WI38 (cell line): ENCODE data around the gene PSMF1.

Experiments used
- H3K4me3 ChIP-seq: 2 replicates; pipeline ENCODE4 v1.5.1; 2011; ENCODE audit warnings: low read depth, mild to moderate bottlenecking, control low read depth, low read length
- TF ChIP-seq, protein P1 (sequence below): IDR thresholded peaks from 2 replicates; pipeline ENCODE4 v1.5.1; 2012; ENCODE audit warnings: low read depth, mild to moderate bottlenecking, control low read depth, low read length

Gene PSMF1

DNA sequence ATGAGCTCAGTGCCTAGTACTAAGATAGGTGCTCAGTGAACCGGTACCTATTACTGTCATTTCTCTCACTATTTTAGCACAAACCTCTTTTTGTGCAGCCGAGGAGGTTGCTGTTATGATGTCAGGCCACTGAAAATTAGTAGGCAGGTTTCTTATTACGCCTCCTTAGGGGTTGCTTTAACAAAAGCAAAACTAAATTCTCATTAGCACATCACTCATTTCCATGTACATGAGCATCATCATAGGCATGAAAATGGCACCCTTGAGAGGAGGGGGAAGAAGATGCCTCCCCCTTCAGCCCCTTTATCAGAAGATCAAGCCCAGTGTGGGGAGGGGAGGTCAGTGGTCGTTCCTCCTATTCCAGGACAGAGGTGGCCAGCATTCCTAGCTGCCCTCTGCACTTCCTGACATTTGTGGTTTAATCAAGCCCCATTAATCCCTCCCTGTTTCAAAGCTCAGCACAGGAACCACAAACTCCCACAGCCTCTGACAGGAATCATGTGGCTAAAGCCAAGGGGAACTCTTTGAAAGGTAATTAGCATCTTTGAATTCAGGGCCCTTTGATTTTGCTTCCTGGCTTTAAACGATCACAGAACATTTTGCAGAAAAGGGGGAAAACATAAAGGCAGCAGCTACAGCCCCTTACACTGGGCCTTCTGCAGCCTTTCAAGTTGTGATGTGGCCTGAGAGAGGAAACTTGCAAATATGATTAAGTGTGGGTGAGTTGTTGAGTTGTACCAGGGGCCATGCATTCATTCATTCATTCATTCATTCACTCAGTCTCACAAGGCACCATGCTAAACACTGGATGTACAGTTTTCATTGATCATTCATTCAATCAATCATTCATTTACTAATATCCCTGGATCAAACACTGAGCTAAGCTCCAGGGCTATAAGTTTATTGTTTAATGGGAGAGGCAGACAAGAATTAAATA, 31.9 kb upstream of the PSMF1 start:
- TF ChIP-seq, protein P1, sequence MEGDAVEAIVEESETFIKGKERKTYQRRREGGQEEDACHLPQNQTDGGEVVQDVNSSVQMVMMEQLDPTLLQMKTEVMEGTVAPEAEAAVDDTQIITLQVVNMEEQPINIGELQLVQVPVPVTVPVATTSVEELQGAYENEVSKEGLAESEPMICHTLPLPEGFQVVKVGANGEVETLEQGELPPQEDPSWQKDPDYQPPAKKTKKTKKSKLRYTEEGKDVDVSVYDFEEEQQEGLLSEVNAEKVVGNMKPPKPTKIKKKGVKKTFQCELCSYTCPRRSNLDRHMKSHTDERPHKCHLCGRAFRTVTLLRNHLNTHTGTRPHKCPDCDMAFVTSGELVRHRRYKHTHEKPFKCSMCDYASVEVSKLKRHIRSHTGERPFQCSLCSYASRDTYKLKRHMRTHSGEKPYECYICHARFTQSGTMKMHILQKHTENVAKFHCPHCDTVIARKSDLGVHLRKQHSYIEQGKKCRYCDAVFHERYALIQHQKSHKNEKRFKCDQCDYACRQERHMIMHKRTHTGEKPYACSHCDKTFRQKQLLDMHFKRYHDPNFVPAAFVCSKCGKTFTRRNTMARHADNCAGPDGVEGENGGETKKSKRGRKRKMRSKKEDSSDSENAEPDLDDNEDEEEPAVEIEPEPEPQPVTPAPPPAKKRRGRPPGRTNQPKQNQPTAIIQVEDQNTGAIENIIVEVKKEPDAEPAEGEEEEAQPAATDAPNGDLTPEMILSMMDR, result no peak
- no peak overlapping the region for H3K4me3 ChIP-seq

DNA sequence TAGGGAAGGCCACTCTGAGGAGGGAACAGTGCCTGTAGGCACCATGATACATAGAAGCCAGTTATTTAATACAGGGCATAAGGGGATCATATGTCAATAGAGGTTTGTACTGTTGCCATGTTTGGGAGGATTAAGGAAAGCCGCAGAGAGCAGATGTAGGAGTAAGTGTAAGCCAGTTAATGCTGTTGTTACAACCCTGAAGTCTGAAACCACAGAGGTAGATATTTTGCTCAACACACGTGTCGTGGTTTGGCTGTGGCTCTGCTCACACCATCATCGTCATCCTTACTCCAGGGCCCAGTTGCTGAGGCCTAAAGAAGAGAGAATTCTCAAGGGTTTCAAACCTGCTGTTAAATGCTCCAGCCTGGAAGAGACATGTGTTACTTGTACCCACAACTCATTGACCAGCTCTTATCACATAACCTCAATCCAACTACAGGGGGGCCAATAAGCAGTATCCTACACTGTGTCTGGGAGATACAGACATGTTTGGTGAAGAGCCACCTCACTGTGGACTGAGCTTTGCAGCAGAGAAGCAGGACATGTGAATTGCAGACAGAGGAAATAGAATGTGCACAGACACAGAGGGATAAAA, 31.0 kb upstream of the PSMF1 start:
- TF ChIP-seq, protein P1, result no peak
- H3K4me3 ChIP-seq, result no peak overlapping the region

DNA sequence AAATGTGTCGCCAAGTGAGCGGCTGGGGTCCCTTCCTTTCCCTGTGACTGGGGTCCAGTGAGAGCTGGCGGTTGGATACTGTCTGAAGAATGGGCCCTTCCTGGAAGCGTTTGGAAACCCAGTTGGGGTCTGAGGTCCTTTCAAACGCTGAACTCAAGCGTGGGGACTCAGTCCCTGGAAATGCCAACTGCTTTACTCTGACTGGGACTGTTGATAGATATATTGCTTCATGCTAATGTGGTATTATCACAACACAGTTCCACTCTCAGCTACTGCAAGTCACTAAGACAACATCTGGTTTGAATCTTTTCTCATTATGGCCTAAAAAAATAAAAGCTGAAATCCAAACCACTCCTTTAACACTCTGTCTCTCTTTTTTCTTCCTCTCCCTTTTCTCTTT, 23.7 kb upstream of the PSMF1 start:
- TF ChIP-seq, protein P1, result no peak
- H3K4me3 ChIP-seq, result no peak overlapping the region

DNA sequence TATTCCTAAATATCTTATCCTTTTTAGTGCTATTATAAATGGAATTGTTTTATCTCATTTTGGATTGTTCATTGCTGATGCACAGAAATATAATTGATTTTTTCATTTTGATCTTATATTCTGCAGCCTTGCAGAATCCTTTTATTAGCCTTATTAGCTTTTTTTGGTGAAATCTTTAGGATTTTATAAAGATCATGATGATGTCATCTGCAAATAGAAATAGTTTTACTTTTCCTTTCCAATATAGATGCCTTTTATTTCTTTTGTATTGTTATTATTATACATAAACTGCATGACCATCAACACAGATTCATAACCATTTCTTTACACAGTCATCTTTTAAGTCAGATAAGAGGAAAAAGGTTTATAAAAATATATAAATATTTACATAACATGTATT, 16.9 kb upstream of the PSMF1 start:
- H3K4me3 ChIP-seq, result no peak overlapping the region
- TF ChIP-seq, protein P1, result no peak

DNA sequence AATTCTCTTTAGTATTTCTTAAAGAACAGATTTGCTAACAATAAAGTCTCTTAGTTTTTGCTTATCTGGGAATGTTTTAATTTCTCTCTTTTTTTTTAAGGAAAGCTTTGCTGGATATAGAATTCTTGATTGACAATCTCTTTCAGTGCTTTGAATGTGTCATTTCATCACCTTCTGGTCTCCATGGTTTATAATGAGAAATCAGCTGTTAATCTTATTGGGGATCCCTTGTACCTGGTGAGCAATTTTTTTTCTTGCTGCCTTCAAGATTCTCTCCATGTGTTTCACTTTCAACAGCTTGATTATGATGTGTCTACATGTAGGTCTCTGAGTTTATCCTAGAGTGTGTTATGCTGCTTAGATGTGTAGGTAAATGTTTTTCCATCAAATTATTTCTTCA, 16.4 kb upstream of the PSMF1 start:
- TF ChIP-seq, protein P1, result no peak
- H3K4me3 ChIP-seq, result no peak overlapping the region

DNA sequence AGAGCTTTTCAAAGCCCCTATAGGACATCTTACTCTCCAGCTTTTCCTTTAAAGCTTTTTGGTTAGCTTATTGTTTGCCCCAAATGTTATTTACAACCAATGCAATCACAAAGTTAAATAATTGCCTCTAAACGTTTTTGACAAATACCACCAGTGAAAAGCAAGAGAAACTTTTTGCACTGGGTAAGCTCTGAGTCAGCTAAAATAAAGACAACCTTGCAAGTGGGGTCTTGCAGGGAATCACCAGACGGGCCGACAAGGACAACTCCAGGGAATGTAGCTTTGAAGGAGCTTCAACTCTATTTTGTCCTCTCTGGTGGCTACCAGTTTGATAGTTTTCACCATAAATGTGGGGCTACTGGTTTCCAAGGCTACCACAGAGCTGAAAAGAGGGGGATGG, 14.7 kb upstream of the PSMF1 start:
- H3K4me3 ChIP-seq, result no peak overlapping the region
- TF ChIP-seq, protein P1, result no peak

DNA sequence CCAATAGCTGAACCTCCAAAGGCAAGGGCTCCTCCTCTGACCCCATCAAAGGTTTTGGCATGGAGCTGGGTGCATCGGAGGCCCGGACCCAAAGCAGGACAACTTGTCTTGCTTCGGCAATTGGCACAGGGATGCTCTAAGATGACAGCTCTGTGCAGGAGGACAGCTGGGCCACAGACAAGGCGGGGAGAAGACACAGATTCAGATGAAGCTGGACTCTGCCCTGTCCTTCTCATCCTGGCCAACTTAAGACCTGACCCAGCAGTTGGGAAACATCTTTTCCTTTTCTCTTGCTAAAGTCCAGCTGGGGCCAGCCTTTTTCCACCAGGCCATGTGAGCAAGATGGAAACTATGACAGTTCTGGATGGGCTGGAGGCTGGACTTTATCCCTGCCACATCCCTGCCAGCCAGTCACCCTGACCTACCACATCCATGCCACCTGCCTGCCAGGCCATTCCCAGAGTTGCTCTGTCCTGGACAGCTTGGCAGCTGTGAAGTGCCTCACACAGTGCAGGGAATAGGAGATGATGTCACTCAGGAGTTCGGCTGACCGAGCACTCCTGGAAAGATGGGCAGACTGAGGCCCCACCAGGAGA, 12.7 kb upstream of the PSMF1 start:
- no peak overlapping the region for H3K4me3 ChIP-seq
- TF ChIP-seq, protein P1, result no peak
